Measurements from ENCODE around the gene TPSAB1. TPM values are rescaled to one million over a fixed set of nuclear protein-coding genes. Genes with fewer than 3 reads are reported as not detected.

Gene TPSAB1
- total RNA-seq, 1 experiment from 2014 or later = 0.25 TPM

DNA sequence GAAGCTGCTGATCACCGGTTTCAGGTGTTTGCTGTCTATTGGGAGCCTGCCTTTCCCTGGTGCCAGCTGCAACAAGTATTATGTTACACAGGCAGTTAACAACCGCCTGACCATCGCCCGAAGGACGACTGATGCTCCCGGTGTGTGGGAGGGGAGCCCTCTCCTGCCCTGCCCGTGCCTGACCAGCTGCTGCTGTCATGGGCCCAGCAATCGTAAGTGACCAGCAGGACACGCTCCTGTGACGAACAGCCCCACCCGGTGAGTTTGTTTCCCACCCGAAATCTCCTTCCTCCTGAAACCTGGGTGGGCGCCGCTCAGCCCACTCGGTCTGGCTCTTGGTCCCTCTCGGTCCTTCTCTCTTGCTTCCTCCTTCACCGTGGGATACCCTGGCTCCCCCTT is 51.1 kb downstream of the TPSAB1 start:
- DNase-seq (ENCODE audit: low read depth, low spot score) (no peak), ATAC-seq (no peak)
- Histone ChIP-seq H3K4me3 (replicated peaks in 1 of 2; ENCODE audit: low read depth in 1 of 2, low read length in 2 of 2) (no peak overlapping the region), H3K9me2 (ENCODE audit: insufficient read depth) (no peaks in the 10 kb centered on the region), H3K4me2 (ENCODE audit: low read length) (no peak overlapping the region), H4K20me1 (ENCODE audit: insufficient read depth) (no peaks in the 10 kb centered on the region), H3K27me3 (ENCODE audit: insufficient read depth, low read length) (no peaks in the 10 kb centered on the region), H3K36me3 (ENCODE audit: control insufficient read depth in 1 of 2, insufficient read depth in 2 of 2, low read length in 2 of 2) (no peaks in the 10 kb centered on the region), H3K9ac (ENCODE audit: low read length) (no peak overlapping the region), H3K79me2 (ENCODE audit: insufficient read depth, low read length) (no peaks in the 10 kb centered on the region), H2AFZ (ENCODE audit: low read depth, low read length, poor library complexity, severe bottlenecking) (no peak overlapping the region), H3K27ac (ENCODE audit: low read depth, low read length) (no peak overlapping the region), H3K4me1 (ENCODE audit: control insufficient read depth in 1 of 2, insufficient read depth in 2 of 2, low read length in 2 of 2) (peaks cover 19 to 50% of the 10 kb centered on the region in 2 experiments), H3K9me3 (ENCODE audit: control insufficient read depth in 1 of 2, insufficient read depth in 1 of 2, low read depth in 1 of 2, low read length in 2 of 2) (no peaks in the 10 kb centered on the region)
- ChIA-PET RAD21 (ENCODE audit: low non-redundant PET in 1 of 2, low total read pairs in 2 of 2, uncharacterized antibody in 2 of 2, unreplicated experiment in 2 of 2) (no interaction called here), POLR2A (no interaction called here), CTCF (no interaction called here)
- TF ChIP-seq EGR1 (IDR thresholded peaks at IDR 0.05; ENCODE audit: low read depth) (no peak), JUND (IDR thresholded peaks at IDR 0.05) (no peak), ZFX (IDR thresholded peaks at IDR 0.05) (no peak), TCF7L2 (IDR thresholded peaks at IDR 0.05; ENCODE audit: borderline replicate concordance, extremely low read depth, insufficient read depth, insufficient read length) (no peak), SRF (IDR thresholded peaks at IDR 0.05; ENCODE audit: low read depth) (no peak)
- intact Hi-C loops (cut with micrococcal nuclease) = no loop called here
- no TSS peak for BruUV-seq (replicated peaks)

Other genes starting within 250 kb of the TPSAB1 start
- gene SSTR5, start 168.0 kb upstream of the TPSAB1 start, total RNA-seq (2021; ENCODE audit: unreplicated experiment) = 7.2 TPM
- 0.27 TPM for gene C1QTNF8, start 144.5 kb upstream of the TPSAB1 start, total RNA-seq (2021; ENCODE audit: unreplicated experiment)
- gene CACNA1H, start 87.6 kb upstream of the TPSAB1 start, total RNA-seq (2021; ENCODE audit: unreplicated experiment) = 24.3 TPM
- not detected for gene TPSG1, start 15.4 kb upstream of the TPSAB1 start, total RNA-seq (2021; ENCODE audit: unreplicated experiment)
- not detected for gene TPSB2, start 10.5 kb upstream of the TPSAB1 start, total RNA-seq (2021; ENCODE audit: unreplicated experiment)
- not detected for gene TPSD1, start 15.4 kb downstream of the TPSAB1 start, total RNA-seq (2021; ENCODE audit: unreplicated experiment)
- gene UBE2I, start 68.9 kb downstream of the TPSAB1 start, total RNA-seq (2021; ENCODE audit: unreplicated experiment) = 212 TPM
- 44.7 TPM for gene BAIAP3, start 92.9 kb downstream of the TPSAB1 start, total RNA-seq (2021; ENCODE audit: unreplicated experiment)
- 52.7 TPM for gene TSR3, start 111.2 kb downstream of the TPSAB1 start, total RNA-seq (2021; ENCODE audit: unreplicated experiment)
- 35.2 TPM for gene GNPTG, start 111.2 kb downstream of the TPSAB1 start, total RNA-seq (2021; ENCODE audit: unreplicated experiment)
- gene UNKL, start 174.0 kb downstream of the TPSAB1 start, total RNA-seq (2021; ENCODE audit: unreplicated experiment) = 24.9 TPM
- gene UQCC4, start 180.0 kb downstream of the TPSAB1 start, total RNA-seq (2021; ENCODE audit: unreplicated experiment) = 22.6 TPM
- not detected for gene PERCC1, start 190.4 kb downstream of the TPSAB1 start, total RNA-seq (2021; ENCODE audit: unreplicated experiment)
- gene CCDC154, start 203.9 kb downstream of the TPSAB1 start, total RNA-seq (2021; ENCODE audit: unreplicated experiment) = 1.7 TPM
- 64.0 TPM for gene CLCN7, start 234.3 kb downstream of the TPSAB1 start, total RNA-seq (2021; ENCODE audit: unreplicated experiment)
- gene PTX4, start 248.2 kb downstream of the TPSAB1 start, total RNA-seq (2021; ENCODE audit: unreplicated experiment) = not detected

Measured in HCT116 (cell line).